Astrocyte (in vitro differentiated cells and primary cell): ENCODE results near the gene B9D1. TPM values are rescaled to one million over a fixed set of nuclear protein-coding genes. Genes with fewer than 3 reads are reported as not detected.

Experiments used
- DNase-seq: peaks from one replicate; pipeline ENCODE4 v3.0.0-alpha.2; 2010; ENCODE audit warnings: low read depth
- FAIRE-seq: peaks from 2 replicates; lab custom pipeline; 2011; peaks lifted over from hg19 to GRCh38; lab: Jason Lieb, UNC
- H2AFZ ChIP-seq: 2 replicates; pipeline ENCODE4 v1.6.0; 2012; ENCODE audit warnings: low read depth, low read length, inconsistent platforms
- H3K27ac ChIP-seq: 2 replicates; pipeline ENCODE4 v1.5.1; 2011; ENCODE audit warnings: low read depth, low read length, inconsistent platforms
- H3K27me3 ChIP-seq: 2 replicates; pipeline ENCODE4 v1.6.0; 2011; ENCODE audit warnings: low read length, inconsistent platforms; ENCODE audit not compliant: insufficient read depth
- H3K36me3 ChIP-seq: 2 replicates; pipeline ENCODE4 v1.5.1; 2011; ENCODE audit warnings: low read length, inconsistent platforms; ENCODE audit not compliant: insufficient read depth
- H3K4me1 ChIP-seq: 2 replicates; pipeline ENCODE4 v1.5.1; 2011; ENCODE audit warnings: low read length, inconsistent platforms; ENCODE audit not compliant: insufficient read depth
- H3K4me2 ChIP-seq: 2 replicates; pipeline ENCODE4 v1.6.0; 2012; ENCODE audit warnings: low read length, inconsistent platforms
- H3K4me3 ChIP-seq: 2 replicates; pipeline ENCODE4 v1.5.1; 2011; ENCODE audit warnings: low read depth, mild to moderate bottlenecking, low read length, inconsistent platforms; ENCODE audit not compliant: insufficient read depth
- H3K79me2 ChIP-seq: 2 replicates; pipeline ENCODE4 v1.6.0; 2012; ENCODE audit warnings: mild to moderate bottlenecking, low read length, inconsistent platforms; ENCODE audit not compliant: insufficient read depth
- H3K9ac ChIP-seq: 2 replicates; pipeline ENCODE4 v1.6.0; 2012; ENCODE audit warnings: mild to moderate bottlenecking, low read length, inconsistent platforms
- H3K9me3 ChIP-seq: 2 replicates; pipeline ENCODE4 v1.5.1; 2012; ENCODE audit warnings: low read depth, mild to moderate bottlenecking, low read length, inconsistent platforms; ENCODE audit not compliant: insufficient read depth
- H4K20me1 ChIP-seq: 2 replicates; pipeline ENCODE4 v1.6.0; 2012; ENCODE audit warnings: low read length, inconsistent platforms; ENCODE audit not compliant: insufficient read depth
- H3K27ac Mint-ChIP-seq: one replicate; pipeline ENCODE4 v1.8.0; 2021; ENCODE audit warnings: mild to moderate bottlenecking, mixed read lengths; ENCODE audit not compliant: unreplicated experiment
- H3K27me3 Mint-ChIP-seq: one replicate; pipeline ENCODE4 v1.8.0; 2021; ENCODE audit warnings: low read depth, mixed read lengths; ENCODE audit not compliant: unreplicated experiment
- H3K36me3 Mint-ChIP-seq: one replicate; pipeline ENCODE4 v1.8.0; 2021; ENCODE audit warnings: low read depth, mixed read lengths; ENCODE audit not compliant: unreplicated experiment
- H3K4me1 Mint-ChIP-seq: one replicate; pipeline ENCODE4 v1.8.0; 2021; ENCODE audit warnings: low read depth, mixed read lengths; ENCODE audit not compliant: unreplicated experiment
- H3K4me3 Mint-ChIP-seq: one replicate; pipeline ENCODE4 v1.8.0; 2021; ENCODE audit warnings: mild to moderate bottlenecking, moderate library complexity, mixed read lengths; ENCODE audit not compliant: unreplicated experiment
- H3K9me3 Mint-ChIP-seq: one replicate; pipeline ENCODE4 v1.8.0; 2021; ENCODE audit warnings: mild to moderate bottlenecking, mixed read lengths; ENCODE audit not compliant: unreplicated experiment
- CTCF ChIP-seq: IDR thresholded peaks from 2 replicates; pipeline ENCODE4 v1.5.1; 2011; ENCODE audit warnings: low read depth, mild to moderate bottlenecking, inconsistent platforms, low read length, moderate library complexity; ENCODE audit not compliant: insufficient read depth
- EZH2 ChIP-seq: IDR thresholded peaks from 2 replicates; pipeline ENCODE4 v1.6.1; 2012; ENCODE audit warnings: mild to moderate bottlenecking, low read length, inconsistent platforms; ENCODE audit not compliant: insufficient read depth
- total RNA-seq: library from RNA; stranded (reverse); gene quantifications from 2 replicates; pipeline ENCODE4 v1.2.1, GENCODE V29; 2021

B9D1 gene
- total RNA-seq, 1 donor from 2014 or later, result 10.2 TPM

GRCh38 chr17:19384723-19385391 is 22.3 kb upstream of the B9D1 start:
- H4K20me1 ChIP-seq, result peaks cover 57% of the 10 kb centered on the region
- no peaks in the 10 kb centered on the region for H3K9me3 ChIP-seq
- H3K9ac ChIP-seq, result no peak overlapping the region
- TF ChIP-seq CTCF, result no peak
- TF ChIP-seq EZH2, result no peak
- H3K4me3 ChIP-seq, result no peak overlapping the region
- peaks cover 25% of the 10 kb centered on the region for H3K4me1 ChIP-seq
- no peak overlapping the region for H3K27ac ChIP-seq
- peaks cover 18% of the 10 kb centered on the region for H3K36me3 ChIP-seq
- H3K27me3 Mint-ChIP-seq, result peaks cover 1% of the 10 kb centered on the region
- no peak overlapping the region for H3K4me2 ChIP-seq
- H3K4me1 Mint-ChIP-seq, result peaks cover 26% of the 10 kb centered on the region
- H3K79me2 ChIP-seq, result peaks cover 31% of the 10 kb centered on the region
- no peaks in the 10 kb centered on the region for H3K9me3 Mint-ChIP-seq
- H3K27me3 ChIP-seq, result no peaks in the 10 kb centered on the region
- DNase-seq, result peak; percentile 49
- peaks cover 25% of the 10 kb centered on the region for H3K36me3 Mint-ChIP-seq
- H3K27ac Mint-ChIP-seq, result no peak overlapping the region
- peak overlapping the region; percentile 45 for H3K4me3 Mint-ChIP-seq
- no peak overlapping the region for H2AFZ ChIP-seq
- no peak for FAIRE-seq

GRCh38 chr17:19383681-19384470 is 21.4 kb upstream of the B9D1 start:
- no peak for TF ChIP-seq CTCF
- no peak for TF ChIP-seq EZH2
- DNase-seq, result no peak
- FAIRE-seq, result no peak
- no peaks in the 10 kb centered on the region for H3K9me3 Mint-ChIP-seq
- H3K4me1 Mint-ChIP-seq, result peaks cover 33% of the 10 kb centered on the region
- H3K27me3 Mint-ChIP-seq, result no peaks in the 10 kb centered on the region
- Histone ChIP-seq H3K27ac (no peak overlapping the region), H3K27me3 (no peaks in the 10 kb centered on the region), H3K36me3 (peaks cover 21% of the 10 kb centered on the region), H3K9me3 (no peaks in the 10 kb centered on the region), H3K4me1 (peaks cover 33% of the 10 kb centered on the region), H2AFZ (no peak overlapping the region), H4K20me1 (peaks cover 67% of the 10 kb centered on the region), H3K9ac (no peak overlapping the region), H3K79me2 (peaks cover 41% of the 10 kb centered on the region), H3K4me3 (no peak overlapping the region), H3K4me2 (no peak overlapping the region)
- H3K36me3 Mint-ChIP-seq, result peaks cover 26% of the 10 kb centered on the region
- no peak overlapping the region for H3K4me3 Mint-ChIP-seq
- H3K27ac Mint-ChIP-seq, result peak overlapping the region; percentile 66
